Endodermal cell (in vitro differentiated cells): ENCODE measurements around the gene NUP210. TPM values are rescaled to one million over a fixed set of nuclear protein-coding genes. Genes with fewer than 3 reads are reported as not detected.

Experiments used
- DNase-seq: peaks from one replicate; pipeline ENCODE4 v3.0.0-alpha.2; 2017
- H3K27ac ChIP-seq: 2 replicates; pipeline ENCODE4 v1.5.1; 2013; ENCODE audit warnings: mild to moderate bottlenecking, low read depth, low read length, moderate library complexity
- H3K27me3 ChIP-seq: 2 replicates; pipeline ENCODE4 v1.6.1; 2013; ENCODE audit warnings: mild to moderate bottlenecking, low read length, moderate library complexity; ENCODE audit not compliant: insufficient read depth, control insufficient read depth, poor library complexity, severe bottlenecking
- H3K36me3 ChIP-seq: 2 replicates; pipeline ENCODE4 v1.7.0; 2013; ENCODE audit warnings: mild to moderate bottlenecking, low read length, moderate library complexity; ENCODE audit not compliant: control insufficient read depth, insufficient read depth
- H3K4me1 ChIP-seq: one replicate; pipeline ENCODE4 v1.7.0; 2013; ENCODE audit warnings: low read length; ENCODE audit not compliant: control insufficient read depth, insufficient read depth
- H3K4me3 ChIP-seq: 2 replicates; pipeline ENCODE4 v1.5.1; 2013; ENCODE audit warnings: mild to moderate bottlenecking, low read length, moderate library complexity
- H3K9ac ChIP-seq: 2 replicates; pipeline ENCODE4 v1.6.1; 2013; ENCODE audit warnings: mild to moderate bottlenecking, low read length, moderate library complexity; ENCODE audit not compliant: poor library complexity, severe bottlenecking; ENCODE audit errors: extremely low read depth
- H3K9me3 ChIP-seq: 2 replicates; pipeline ENCODE4 v1.6.1; 2013; ENCODE audit warnings: mild to moderate bottlenecking, low read length, moderate library complexity; ENCODE audit not compliant: control insufficient read depth
- H3K27ac Mint-ChIP-seq: 2 replicates; pipeline ENCODE4 v1.8.0; 2020; ENCODE audit warnings: mixed read lengths
- H3K27me3 Mint-ChIP-seq: 2 replicates; pipeline ENCODE4 v1.8.0; 2021; ENCODE audit warnings: mild to moderate bottlenecking, mixed read lengths; ENCODE audit not compliant: insufficient read depth
- H3K36me3 Mint-ChIP-seq: 2 replicates; pipeline ENCODE4 v1.8.0; 2020; ENCODE audit warnings: low read depth, mixed read lengths
- H3K4me1 Mint-ChIP-seq: 2 replicates; pipeline ENCODE4 v1.8.0; 2020; ENCODE audit warnings: mixed read lengths
- H3K4me3 Mint-ChIP-seq: 2 replicates; pipeline ENCODE4 v1.8.0; 2020; ENCODE audit warnings: mild to moderate bottlenecking, moderate library complexity, mixed read lengths
- H3K9me3 Mint-ChIP-seq: 2 replicates; pipeline ENCODE4 v1.8.0; 2020; ENCODE audit warnings: mild to moderate bottlenecking, mixed read lengths
- WGBS, 2 experiments: methylation state at CpG; one replicate each; pipeline versions ENCODE4 v1.1.5 to v1.1.7; 2013; ENCODE audit warnings: missing lambda C conversion rate in 2 of 2, mixed read lengths in 1 of 2; ENCODE audit not compliant: insufficient coverage in 1 of 2, insufficient read length in 1 of 2; 5-methylcytosine and 5-hydroxymethylcytosine counted together
- total RNA-seq, 2 donors: library from RNA; stranded (reverse); fragmentation: NEBNext Ultra II Directional in 1 of 2; extraction: Animal tissue kit (Norgen Biotek cat#: 25700) in 1 of 2; gene quantifications; 2 replicates in 1 of 2; 3 replicates in 1 of 2; pipeline ENCODE4 v1.2.1, GENCODE V29; 2021
- TF ChIP-seq, protein P1 (sequence below): fragments of 200-600 bp; sonication (generic); conservative IDR thresholded peaks from 2 replicates; pipeline ENCODE4 v1.5.0; 2021; ENCODE audit warnings: antibody characterized with exemption, mild to moderate bottlenecking

The NUP210 gene
- total RNA-seq, 2 donors from 2014 or later = 43.0 to 62.3 TPM

DNA sequence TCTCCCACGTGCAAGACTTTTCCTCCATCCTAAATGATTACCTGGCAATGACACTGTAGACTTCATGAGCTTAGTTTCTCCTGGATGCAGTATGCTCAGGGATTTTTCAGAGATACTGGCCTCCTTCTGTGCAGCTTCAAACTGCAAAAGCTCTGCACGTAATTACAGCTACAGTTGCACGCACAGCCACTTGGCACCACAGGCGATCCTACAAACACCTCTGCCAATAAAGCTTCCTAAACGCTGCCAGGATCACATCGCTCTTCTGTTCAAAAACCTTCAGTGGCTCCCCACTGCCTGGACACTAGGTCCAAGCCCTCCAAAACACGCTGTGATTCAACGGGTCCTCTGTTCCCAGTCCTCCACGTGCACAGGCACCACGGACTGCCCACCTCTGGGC lies 49.5 kb downstream of the NUP210 start:
- DNase-seq = no peak
- Histone ChIP-seq H3K9ac (no peak overlapping the region), H3K4me3 (no peak overlapping the region), H3K27me3 (no peaks in the 10 kb centered on the region), H3K4me1 (no peaks in the 10 kb centered on the region), H3K9me3 (no peaks in the 10 kb centered on the region), H3K27ac (no peak overlapping the region), H3K36me3 (peaks cover 10% of the 10 kb centered on the region)
- H3K27me3 Mint-ChIP-seq = no peaks in the 10 kb centered on the region
- H3K36me3 Mint-ChIP-seq = peaks cover 28% of the 10 kb centered on the region
- no peak overlapping the region for H3K4me3 Mint-ChIP-seq
- H3K9me3 Mint-ChIP-seq = no peaks in the 10 kb centered on the region
- WGBS, 2 experiments = 89 to 92% methylated on average over 9 to 10 of the region's 10 CpGs
- no peak overlapping the region for H3K27ac Mint-ChIP-seq
- peaks cover 2% of the 10 kb centered on the region for H3K4me1 Mint-ChIP-seq
- TF ChIP-seq, protein P1, sequence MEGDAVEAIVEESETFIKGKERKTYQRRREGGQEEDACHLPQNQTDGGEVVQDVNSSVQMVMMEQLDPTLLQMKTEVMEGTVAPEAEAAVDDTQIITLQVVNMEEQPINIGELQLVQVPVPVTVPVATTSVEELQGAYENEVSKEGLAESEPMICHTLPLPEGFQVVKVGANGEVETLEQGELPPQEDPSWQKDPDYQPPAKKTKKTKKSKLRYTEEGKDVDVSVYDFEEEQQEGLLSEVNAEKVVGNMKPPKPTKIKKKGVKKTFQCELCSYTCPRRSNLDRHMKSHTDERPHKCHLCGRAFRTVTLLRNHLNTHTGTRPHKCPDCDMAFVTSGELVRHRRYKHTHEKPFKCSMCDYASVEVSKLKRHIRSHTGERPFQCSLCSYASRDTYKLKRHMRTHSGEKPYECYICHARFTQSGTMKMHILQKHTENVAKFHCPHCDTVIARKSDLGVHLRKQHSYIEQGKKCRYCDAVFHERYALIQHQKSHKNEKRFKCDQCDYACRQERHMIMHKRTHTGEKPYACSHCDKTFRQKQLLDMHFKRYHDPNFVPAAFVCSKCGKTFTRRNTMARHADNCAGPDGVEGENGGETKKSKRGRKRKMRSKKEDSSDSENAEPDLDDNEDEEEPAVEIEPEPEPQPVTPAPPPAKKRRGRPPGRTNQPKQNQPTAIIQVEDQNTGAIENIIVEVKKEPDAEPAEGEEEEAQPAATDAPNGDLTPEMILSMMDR = no peak

DNA sequence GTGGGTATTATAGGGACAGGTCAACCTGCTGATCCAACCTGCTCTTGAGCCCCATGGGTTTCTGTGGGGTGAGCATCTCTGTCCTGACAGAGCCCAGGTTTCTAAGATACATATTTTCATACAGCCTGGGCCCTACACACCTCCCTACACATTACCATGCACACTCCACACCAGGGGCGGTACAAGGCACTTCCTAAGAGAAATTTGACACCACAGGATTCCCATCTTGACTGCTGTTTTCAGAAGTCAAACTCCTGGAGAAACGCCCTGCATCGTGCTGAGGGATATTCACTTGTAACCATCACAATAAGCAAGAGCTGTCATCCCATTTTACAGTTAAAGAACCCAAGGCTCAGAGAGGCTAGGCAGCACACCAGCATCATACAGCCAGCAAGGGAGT lies 50.1 kb downstream of the NUP210 start:
- H3K9me3 Mint-ChIP-seq = no peaks in the 10 kb centered on the region
- H3K4me3 Mint-ChIP-seq = no peak overlapping the region
- TF ChIP-seq, protein P1 = no peak
- WGBS, 2 experiments = 80 to 83% methylated on average over 1 to 3 of the region's 3 CpGs
- Histone ChIP-seq H3K27ac (no peak overlapping the region), H3K4me1 (no peaks in the 10 kb centered on the region), H3K9me3 (no peaks in the 10 kb centered on the region), H3K27me3 (no peaks in the 10 kb centered on the region), H3K36me3 (peaks cover 10% of the 10 kb centered on the region), H3K9ac (no peak overlapping the region), H3K4me3 (no peak overlapping the region)
- peaks cover 25% of the 10 kb centered on the region for H3K36me3 Mint-ChIP-seq
- no peak for DNase-seq
- no peak overlapping the region for H3K27ac Mint-ChIP-seq
- no peaks in the 10 kb centered on the region for H3K27me3 Mint-ChIP-seq
- H3K4me1 Mint-ChIP-seq = peaks cover 4% of the 10 kb centered on the region

DNA sequence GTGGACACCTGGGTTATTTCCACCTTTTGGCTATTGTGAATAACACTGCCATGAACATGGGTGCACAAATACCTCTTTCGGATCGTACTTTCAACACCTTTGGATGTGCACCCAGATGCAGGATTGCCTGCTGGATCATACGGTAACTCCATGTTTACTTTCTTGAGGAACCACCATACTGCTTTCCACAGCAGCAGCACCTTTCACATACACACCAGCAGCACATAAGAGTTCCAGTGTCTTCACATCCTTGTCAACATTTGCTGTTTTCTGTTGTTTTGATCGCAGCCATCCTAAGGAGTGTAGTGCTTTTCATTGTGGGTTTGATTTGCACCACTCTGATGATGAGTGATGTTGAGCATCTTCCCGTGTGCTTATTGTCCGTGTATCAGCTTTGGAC lies 51.3 kb downstream of the NUP210 start:
- Mint-ChIP-seq H3K4me1 (peaks cover 4% of the 10 kb centered on the region), H3K36me3 (peaks cover 25% of the 10 kb centered on the region)

More for the DNA sequence above, 51.3 kb downstream of the NUP210 start:
- Mint-ChIP-seq H3K27ac (no peak overlapping the region), H3K9me3 (no peaks in the 10 kb centered on the region), H3K27me3 (no peaks in the 10 kb centered on the region), H3K4me3 (no peak overlapping the region)
- WGBS, 2 experiments = 93 to 94% methylated on average over 4 to 6 of the region's 6 CpGs
- TF ChIP-seq, protein P1 = no peak
- Histone ChIP-seq H3K9me3 (no peaks in the 10 kb centered on the region), H3K36me3 (peaks cover 10% of the 10 kb centered on the region), H3K4me3 (no peak overlapping the region), H3K27me3 (no peaks in the 10 kb centered on the region), H3K4me1 (no peaks in the 10 kb centered on the region), H3K9ac (no peak overlapping the region), H3K27ac (no peak overlapping the region)
- no peak for DNase-seq
